ENCODE results near the gene CD99. TPM values are rescaled to one million over a fixed set of nuclear protein-coding genes. Genes with fewer than 3 reads are reported as not detected.
A peak's percentile ranks its signal among the peaks of the same experiment; 100 is the strongest.

Gene CD99
- total RNA-seq, 1 experiment from 2014 or later: 407 TPM

GRCh38 chrX:2684256-2684655 is 6.8 kb upstream of the CD99 start:
- no peaks in the 10 kb centered on the region for H3K9me3 ChIP-seq
- no peak overlapping the region for H3K4me3 Mint-ChIP-seq (ENCODE audit: unreplicated experiment)
- no peaks in the 10 kb centered on the region for H3K27me3 ChIP-seq (replicated peaks; ENCODE audit: control insufficient read depth, insufficient read depth, low read length)
- H3K27ac Mint-ChIP-seq (ENCODE audit: unreplicated experiment): no peak overlapping the region
- no peaks in the 10 kb centered on the region for H3K9me3 Mint-ChIP-seq (ENCODE audit: unreplicated experiment)
- H3K36me3 ChIP-seq (ENCODE audit: control insufficient read depth, insufficient read depth, low read length): no peaks in the 10 kb centered on the region
- H3K27me3 Mint-ChIP-seq (ENCODE audit: insufficient read depth, unreplicated experiment): no peaks in the 10 kb centered on the region
- CTCF ChIA-PET: no interaction called here
- no peak for TF ChIP-seq CTCF (IDR thresholded peaks at IDR 0.05; ENCODE audit: insufficient read depth in 1 of 2, low read depth in 1 of 2, low read length in 1 of 2, severe bottlenecking in 1 of 2, unreplicated experiment in 1 of 2)
- POLR2A ChIA-PET: no interaction called here
- H3K36me3 Mint-ChIP-seq (ENCODE audit: insufficient read depth, unreplicated experiment): peaks cover 5% of the 10 kb centered on the region
- intact Hi-C loops (cut with micrococcal nuclease; ENCODE audit: unreplicated experiment): no loop called here
- no peak overlapping the region for H3K4me3 ChIP-seq (ENCODE audit: low read depth, low read length)
- no peak for DNase-seq
- no TSS peak for BruUV-seq (replicated peaks)
- H3K4me1 ChIP-seq: peaks cover 9% of the 10 kb centered on the region
- H3K4me1 Mint-ChIP-seq (ENCODE audit: low read depth, unreplicated experiment): peaks cover 10% of the 10 kb centered on the region

- no peak overlapping the region for H3K4me3 ChIP-seq (ENCODE audit: low read depth, low read length)
- Mint-ChIP-seq H3K9me3 (ENCODE audit: unreplicated experiment) (no peaks in the 10 kb centered on the region), H3K4me3 (ENCODE audit: unreplicated experiment) (no peak overlapping the region), H3K4me1 (ENCODE audit: low read depth, unreplicated experiment) (peaks cover 18% of the 10 kb centered on the region), H3K36me3 (ENCODE audit: insufficient read depth, unreplicated experiment) (peaks cover 5% of the 10 kb centered on the region), H3K27me3 (ENCODE audit: insufficient read depth, unreplicated experiment) (no peaks in the 10 kb centered on the region), H3K27ac (ENCODE audit: unreplicated experiment) (no peak overlapping the region)
- no peaks in the 10 kb centered on the region for H3K27me3 ChIP-seq (replicated peaks; ENCODE audit: control insufficient read depth, insufficient read depth, low read length)
- no peaks in the 10 kb centered on the region for H3K36me3 ChIP-seq (ENCODE audit: control insufficient read depth, insufficient read depth, low read length)
- BruUV-seq (replicated peaks): no TSS peak
- no peak for DNase-seq
- ChIA-PET POLR2A (no interaction called here), CTCF (no interaction called here)
- no peak for TF ChIP-seq CTCF (IDR thresholded peaks at IDR 0.05; ENCODE audit: insufficient read depth in 1 of 2, low read depth in 1 of 2, low read length in 1 of 2, severe bottlenecking in 1 of 2, unreplicated experiment in 1 of 2)
- H3K9me3 ChIP-seq: no peaks in the 10 kb centered on the region
- intact Hi-C loops (cut with micrococcal nuclease; ENCODE audit: unreplicated experiment): no loop called here
- peaks cover 19% of the 10 kb centered on the region for H3K4me1 ChIP-seq
Measured at GRCh38 chrX:2685886-2686285, 5.2 kb upstream of the CD99 start.

- no peak for TF ChIP-seq CTCF (IDR thresholded peaks at IDR 0.05; ENCODE audit: insufficient read depth in 1 of 2, low read depth in 1 of 2, low read length in 1 of 2, severe bottlenecking in 1 of 2, unreplicated experiment in 1 of 2)
- peaks cover 22% of the 10 kb centered on the region for H3K4me1 ChIP-seq
- H3K4me3 ChIP-seq (ENCODE audit: low read depth, low read length): peak overlapping the region; percentile 94
- DNase-seq: peak; percentile 82 to 89
- Mint-ChIP-seq H3K4me1 (ENCODE audit: low read depth, unreplicated experiment) (peaks cover 28% of the 10 kb centered on the region), H3K27ac (ENCODE audit: unreplicated experiment) (peak overlapping the region; percentile 89), H3K9me3 (ENCODE audit: unreplicated experiment) (no peaks in the 10 kb centered on the region), H3K27me3 (ENCODE audit: insufficient read depth, unreplicated experiment) (no peaks in the 10 kb centered on the region), H3K4me3 (ENCODE audit: unreplicated experiment) (peak overlapping the region; percentile 76), H3K36me3 (ENCODE audit: insufficient read depth, unreplicated experiment) (peaks cover 28% of the 10 kb centered on the region)
- no peaks in the 10 kb centered on the region for H3K27me3 ChIP-seq (replicated peaks; ENCODE audit: control insufficient read depth, insufficient read depth, low read length)
- no peaks in the 10 kb centered on the region for H3K9me3 ChIP-seq
- intact Hi-C loops (cut with micrococcal nuclease; ENCODE audit: unreplicated experiment): loop anchor here (1.0 to 2.0 kb wide), 2 partner anchors 35 to 78 kb away; no protein-coding TSS in a partner anchor
- TSS peak; percentile 86 for BruUV-seq (replicated peaks)
- no peaks in the 10 kb centered on the region for H3K36me3 ChIP-seq (ENCODE audit: control insufficient read depth, insufficient read depth, low read length)
- POLR2A ChIA-PET: no interaction called here
- CTCF ChIA-PET: no interaction called here
Measured at GRCh38 chrX:2689773-2690666, 1.1 kb upstream of the CD99 start.
